GM21528 (cell line): ENCODE measurements around the gene OR10R2.

Experiments used
- ATAC-seq: cut with Tn5 transposase; IDR thresholded peaks from one replicate; pipeline ENCODE4 v1.9.1; 2021; ENCODE audit warnings: mild to moderate bottlenecking, moderate library complexity; ENCODE audit not compliant: unreplicated experiment, low FRiP score

The OR10R2 gene

GRCh38 chr1:158521666-158522058 lies 49.6 kb downstream of the OR10R2 start:
- ATAC-seq, result no peak

GRCh38 chr1:158527190-158527815 lies 55.3 kb downstream of the OR10R2 start:
- no peak for ATAC-seq
